T-helper 17 cell (primary cell): ENCODE data around the gene NDRG3. TPM values are rescaled to one million over a fixed set of nuclear protein-coding genes. Genes with fewer than 3 reads are reported as not detected.

Source experiments
- total RNA-seq, 4 donors: library from RNA in 2 of 4; stranded (reverse) in 2 of 4; gene quantifications; one replicate each; pipeline ENCODE4 v1.2.3 and lab custom pipeline; 2022 to 2026

The NDRG3 gene
- total RNA-seq, 2 donors from 2014 or later = 25.5 to 26.0 TPM

Other genes with a start within 250 kb of the NDRG3 start
- 100 to 1,000 TPM in 1 of 2 donors, 1 to 10 TPM in 1; 3.4 to 125 TPM for gene MYL9, start 204.6 kb downstream of the NDRG3 start, total RNA-seq
- gene TGIF2, start 172.5 kb downstream of the NDRG3 start, total RNA-seq = 10 to 100 TPM; 32.8 to 38.5 TPM
- gene RAB5IF, start 140.3 kb downstream of the NDRG3 start, total RNA-seq = 10 to 100 TPM; 66.3 to 71.0 TPM
- 10 to 100 TPM; 31.4 to 46.8 TPM for gene SLA2, start 99.9 kb downstream of the NDRG3 start, total RNA-seq
- gene DSN1, start 27.7 kb upstream of the NDRG3 start, total RNA-seq = 1 to 10 TPM; 9.0 to 9.7 TPM
- not detected for gene TLDC2, start 130.0 kb upstream of the NDRG3 start, total RNA-seq
- 100 to 1,000 TPM; 275 to 286 TPM for gene SAMHD1, start 205.6 kb upstream of the NDRG3 start, total RNA-seq